Transverse colon (tissue), 4 donors: ENCODE data around the gene ADAM23. TPM values are rescaled to one million over a fixed set of nuclear protein-coding genes. Genes with fewer than 3 reads are reported as not detected.

Experiments used
- DNase-seq: peaks from one replicate; pipeline ENCODE4 v3.0.0-alpha.2; 2019
- H3K27ac ChIP-seq, 4 donors: fragments of 200-600 bp; sonication (generic); 2 replicates each; pipeline ENCODE4 v1.5.1; 2016 to 2018; ENCODE audit warnings: inconsistent platforms in 4 of 4
- H3K27me3 ChIP-seq: fragments of 200-600 bp; sonication (generic); 2 replicates; pipeline ENCODE4 v1.5.1; 2017; ENCODE audit warnings: inconsistent platforms
- H3K36me3 ChIP-seq, 4 donors: fragments of 200-600 bp; sonication (generic); 2 replicates each; pipeline ENCODE4 v1.5.1; 2017 to 2019; ENCODE audit warnings: inconsistent platforms in 4 of 4
- H3K4me1 ChIP-seq, 4 donors: fragments of 200-600 bp; sonication (generic); 2 replicates each; pipeline ENCODE4 v1.5.1; 2017 to 2020; ENCODE audit warnings: inconsistent platforms in 4 of 4
- H3K4me3 ChIP-seq, 4 donors: fragments of 200-600 bp; sonication (generic); 1 replicate in 1 of 4; 2 replicates in 3 of 4; pipeline versions ENCODE4 v1.5.1 to v1.6.1; 2017 to 2019; ENCODE audit warnings: inconsistent platforms in 4 of 4
- H3K9me3 ChIP-seq, 2 donors: fragments of 200-600 bp; sonication (generic); 2 replicates each; pipeline ENCODE4 v1.5.1; 2017 to 2019; ENCODE audit warnings: inconsistent platforms in 2 of 2
- EP300 ChIP-seq: sonication (generic); formaldehyde crosslinking; IDR thresholded peaks from one replicate; pipeline ENCODE4 v1.6.1; 2017; ENCODE audit warnings: antibody characterized with exemption, low read depth
- POLR2A ChIP-seq: fragments of 450-650 bp; IDR thresholded peaks from one replicate; pipeline ENCODE4 v1.6.1; 2016; ENCODE audit warnings: antibody characterized with exemption, mild to moderate bottlenecking, moderate library complexity
- POLR2AphosphoS5 ChIP-seq, 3 donors: sonication (generic); formaldehyde crosslinking; IDR thresholded peaks; one replicate each; pipeline ENCODE4 v1.6.1; 2016; ENCODE audit warnings: antibody characterized with exemption in 3 of 3
- WGBS, 2 donors: methylation state at CpG; one replicate each; pipeline ENCODE4 v1.1.5; 2018; ENCODE audit warnings: low coverage in 1 of 2; 5-methylcytosine and 5-hydroxymethylcytosine counted together
- in situ Hi-C, 4 donors: fragments of 200-750 bp; cut with MboI; loops; one replicate each; pipeline versions ENCODE4 v1.15.0 to v1.15.1; 2017; ENCODE audit warnings: low sequenced_read_pairs in 3 of 4, low pct_ligation_motif_present in 1 of 4, low pct_unique_long_range_greater_than_20kb in 1 of 4
- intact Hi-C: fragments of 100-400 bp; cut with DNase I; formaldehyde crosslinking; loops from one replicate; pipeline ENCODE4 v1.15.1; 2023; ENCODE audit warnings: low total_unique reads
- total RNA-seq, 4 donors: library from RNA; depleted of rRNA; stranded (reverse); fragments of >200 nt; gene quantifications; one replicate each; pipeline ENCODE4 v1.1.0, GENCODE V29; 2016
- TF ChIP-seq, protein P1 (sequence below), 5 experiments: fragments of 200-600 bp in 3 of 5; fragments of 450-650 bp in 2 of 5; sonication (generic) in 3 of 5; IDR thresholded peaks; 1 replicate in 2 of 5; 2 replicates in 3 of 5; pipeline ENCODE4 v1.5.1; 2016 to 2017; ENCODE audit warnings: antibody characterized with exemption in 5 of 5, inconsistent platforms in 3 of 5, mild to moderate bottlenecking in 2 of 5, moderate library complexity in 1 of 5

Gene ADAM23
- total RNA-seq, 4 donors from 2014 or later: 1.2 to 4.5 (median 2.2) TPM; not detected in 1

DNA sequence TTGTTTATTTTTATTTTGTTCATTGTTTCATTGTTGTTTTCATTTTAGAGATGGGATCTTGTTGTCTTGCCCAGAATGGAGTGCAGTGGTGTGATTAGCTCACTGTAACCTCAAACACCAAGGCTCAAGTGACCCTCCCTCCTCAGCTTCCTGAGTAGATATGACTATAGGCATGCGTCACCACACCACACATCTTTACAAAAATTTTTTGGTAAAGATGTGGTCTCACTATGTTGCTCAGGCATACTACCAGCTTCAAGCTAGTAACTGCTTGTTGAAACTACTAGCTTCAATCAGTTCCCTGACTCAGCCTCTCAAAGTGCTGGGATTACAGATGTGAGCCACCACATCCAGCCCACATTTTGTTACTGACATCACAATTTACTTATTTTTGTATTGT is 213.8 kb downstream of the ADAM23 start:
- no peak for DNase-seq
- in situ Hi-C loops: no loop called here
- Histone ChIP-seq H3K4me1 (no peaks in the 10 kb centered on the region), H3K27ac (no peak overlapping the region), H3K27me3 (no peaks in the 10 kb centered on the region), H3K4me3 (no peak overlapping the region), H3K9me3 (no peaks in the 10 kb centered on the region), H3K36me3 (no peaks in the 10 kb centered on the region)
- WGBS, 2 donors: 79% methylated on average over 1 of the region's 1 CpG; no CpG with 5 or more reads in 1 of the 2 donors
- intact Hi-C loops: no loop called here
- TF ChIP-seq, protein P1, sequence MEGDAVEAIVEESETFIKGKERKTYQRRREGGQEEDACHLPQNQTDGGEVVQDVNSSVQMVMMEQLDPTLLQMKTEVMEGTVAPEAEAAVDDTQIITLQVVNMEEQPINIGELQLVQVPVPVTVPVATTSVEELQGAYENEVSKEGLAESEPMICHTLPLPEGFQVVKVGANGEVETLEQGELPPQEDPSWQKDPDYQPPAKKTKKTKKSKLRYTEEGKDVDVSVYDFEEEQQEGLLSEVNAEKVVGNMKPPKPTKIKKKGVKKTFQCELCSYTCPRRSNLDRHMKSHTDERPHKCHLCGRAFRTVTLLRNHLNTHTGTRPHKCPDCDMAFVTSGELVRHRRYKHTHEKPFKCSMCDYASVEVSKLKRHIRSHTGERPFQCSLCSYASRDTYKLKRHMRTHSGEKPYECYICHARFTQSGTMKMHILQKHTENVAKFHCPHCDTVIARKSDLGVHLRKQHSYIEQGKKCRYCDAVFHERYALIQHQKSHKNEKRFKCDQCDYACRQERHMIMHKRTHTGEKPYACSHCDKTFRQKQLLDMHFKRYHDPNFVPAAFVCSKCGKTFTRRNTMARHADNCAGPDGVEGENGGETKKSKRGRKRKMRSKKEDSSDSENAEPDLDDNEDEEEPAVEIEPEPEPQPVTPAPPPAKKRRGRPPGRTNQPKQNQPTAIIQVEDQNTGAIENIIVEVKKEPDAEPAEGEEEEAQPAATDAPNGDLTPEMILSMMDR (IDR thresholded peaks at IDR 0.05): no peak
- TF ChIP-seq POLR2AphosphoS5 (IDR thresholded peaks at IDR 0.05): no peak
- TF ChIP-seq EP300: no peak
- no peak for TF ChIP-seq POLR2A

- DNase-seq: no peak
- Histone ChIP-seq H3K9me3 (no peaks in the 10 kb centered on the region), H3K4me1 (no peaks in the 10 kb centered on the region), H3K27me3 (no peaks in the 10 kb centered on the region), H3K4me3 (no peak overlapping the region), H3K36me3 (no peaks in the 10 kb centered on the region), H3K27ac (no peak overlapping the region)
- intact Hi-C loops (no loop called here), in situ Hi-C loops (no loop called here)
- TF ChIP-seq EP300 (no peak), POLR2AphosphoS5 (IDR thresholded peaks at IDR 0.05) (no peak), POLR2A (no peak)
- TF ChIP-seq, protein P1 (IDR thresholded peaks at IDR 0.05): no peak
- 79 to 90% methylated on average over 3 of the region's 3 CpGs for WGBS, 2 donors
Measured at GRCh38 chr2:206665251-206665650, 221.9 kb downstream of the ADAM23 start.

Other genes starting within 250 kb of the ADAM23 start
- 1 to 10 TPM; 2.2 to 9.4 (median 6.6) TPM for gene ZDBF2, start 168.9 kb upstream of the ADAM23 start, total RNA-seq
- not detected for gene FAM237A, start 199.0 kb downstream of the ADAM23 start, total RNA-seq